Karpas-422 (cell line): ENCODE data around the gene POSTN. TPM values are rescaled to one million over a fixed set of nuclear protein-coding genes. Genes with fewer than 3 reads are reported as not detected.

Experiments used
- DNase-seq: peaks from one replicate; pipeline ENCODE4 v3.0.0-alpha.2; 2015
- H2AFZ ChIP-seq: fragments of 200-600 bp; sonication (generic); 2 replicates; pipeline ENCODE4 v1.6.1; 2014; ENCODE audit warnings: antibody characterized with exemption, low read length, mixed read lengths
- H3K27ac ChIP-seq: fragments of 200-600 bp; sonication (generic); 2 replicates; pipeline ENCODE4 v1.5.1; 2014; ENCODE audit warnings: mild to moderate bottlenecking, low read length, moderate library complexity
- H3K27me3 ChIP-seq: fragments of 200-600 bp; sonication (generic); 2 replicates; pipeline ENCODE4 v1.6.1; 2014; ENCODE audit warnings: low read length, mixed read lengths
- H3K36me3 ChIP-seq: fragments of 200-600 bp; sonication (generic); 2 replicates; pipeline ENCODE4 v1.6.1; 2014; ENCODE audit warnings: low read length, mixed read lengths; ENCODE audit not compliant: insufficient read depth
- H3K4me1 ChIP-seq: fragments of 200-600 bp; sonication (generic); 2 replicates; pipeline ENCODE4 v1.6.1; 2014; ENCODE audit warnings: mild to moderate bottlenecking, low read length, mixed read lengths
- H3K4me2 ChIP-seq: fragments of 200-600 bp; sonication (generic); 2 replicates; pipeline ENCODE4 v1.6.1; 2014; ENCODE audit warnings: low read length, low read depth, mild to moderate bottlenecking; ENCODE audit not compliant: poor library complexity, severe bottlenecking
- H3K4me3 ChIP-seq: fragments of 200-600 bp; sonication (generic); 2 replicates; pipeline ENCODE4 v1.5.1; 2014; ENCODE audit warnings: mild to moderate bottlenecking, antibody characterized with exemption, low read length, mixed read lengths
- H3K79me2 ChIP-seq: fragments of 200-600 bp; sonication (generic); 2 replicates; pipeline ENCODE4 v1.6.1; 2014; ENCODE audit warnings: mild to moderate bottlenecking, low read length, mixed read lengths
- H3K9ac ChIP-seq: fragments of 200-600 bp; sonication (generic); 2 replicates; pipeline ENCODE4 v1.6.0; 2014; ENCODE audit warnings: low read length
- H3K9me2 ChIP-seq: fragments of 200-600 bp; sonication (generic), shearing (Covaris generic); replicated peaks from 2 replicates; pipeline ENCODE4 v1.6.0; 2014; ENCODE audit warnings: mild to moderate bottlenecking, low read length, moderate library complexity; ENCODE audit not compliant: insufficient read depth
- H3K9me3 ChIP-seq: fragments of 300-700, 200-600 bp; sonication (generic); 2 replicates; pipeline ENCODE4 v1.6.1; 2014; ENCODE audit warnings: low read length, mixed read lengths
- H4K20me1 ChIP-seq: fragments of 200-600 bp; sonication (generic); 2 replicates; pipeline ENCODE4 v1.6.1; 2014; ENCODE audit warnings: mild to moderate bottlenecking, antibody characterized with exemption, low read length, low read depth; ENCODE audit not compliant: insufficient read depth
- total RNA-seq: library from RNA; depleted of rRNA; stranded (reverse); fragments of >200 nt; shearing (Covaris generic); gene quantifications from 2 replicates; pipeline ENCODE4 v1.2.3, GENCODE V29; 2014; ENCODE audit warnings: low replicate concordance

POSTN gene
- total RNA-seq, 1 experiment from 2014 or later, result not detected

- Histone ChIP-seq H3K9me3 (peaks cover 8% of the 10 kb centered on the region; the same call in 1 of the 2 replicates), H3K9me2 (no peaks in the 10 kb centered on the region), H3K27me3 (no peaks in the 10 kb centered on the region)
Measured at GRCh38 chr13:37546087-37546486, 52.5 kb downstream of the POSTN start.

DNA sequence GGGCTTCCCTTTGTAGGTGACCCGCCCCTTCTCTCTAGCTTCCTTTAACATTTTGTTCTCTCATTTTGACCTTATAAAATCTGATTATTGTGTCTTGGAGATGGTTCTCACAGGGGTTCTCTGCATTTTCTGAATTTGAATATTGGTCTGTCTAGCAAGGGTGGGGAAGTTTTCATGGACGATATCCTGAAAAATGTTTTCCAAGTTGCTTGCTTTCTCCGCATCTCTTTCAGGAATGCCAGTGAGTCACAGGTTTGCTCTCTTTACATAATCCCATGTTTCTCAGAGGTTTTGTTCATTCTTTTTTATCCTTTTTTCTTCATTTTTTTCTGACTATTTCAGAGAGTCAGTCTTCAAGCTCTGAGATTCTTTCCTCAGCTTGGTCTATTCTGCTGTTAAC is 53.6 kb downstream of the POSTN start:
- Histone ChIP-seq H3K27ac (no peak overlapping the region), H3K36me3 (no peaks in the 10 kb centered on the region), H3K79me2 (no peaks in the 10 kb centered on the region), H3K9ac (no peak overlapping the region), H3K4me3 (no peak overlapping the region), H3K9me3 (peaks cover 3% of the 10 kb centered on the region; the same call in 1 of the 2 replicates), H3K27me3 (no peaks in the 10 kb centered on the region), H2AFZ (no peak overlapping the region), H4K20me1 (no peaks in the 10 kb centered on the region), H3K4me2 (no peak overlapping the region), H3K9me2 (no peaks in the 10 kb centered on the region), H3K4me1 (no peaks in the 10 kb centered on the region)
- no peak for DNase-seq

More at GRCh38 chr13:37546087-37546486, 52.5 kb downstream of the POSTN start:
- Histone ChIP-seq H3K36me3 (no peaks in the 10 kb centered on the region), H3K4me3 (no peak overlapping the region), H3K79me2 (no peaks in the 10 kb centered on the region), H2AFZ (no peak overlapping the region), H3K4me1 (no peaks in the 10 kb centered on the region), H3K9ac (no peak overlapping the region), H3K4me2 (no peak overlapping the region), H3K27ac (no peak overlapping the region), H4K20me1 (no peaks in the 10 kb centered on the region)
- DNase-seq, result no peak

- Histone ChIP-seq H3K79me2 (no peaks in the 10 kb centered on the region), H3K4me1 (no peaks in the 10 kb centered on the region), H3K4me3 (no peak overlapping the region), H2AFZ (no peak overlapping the region), H3K9ac (no peak overlapping the region), H3K9me2 (no peaks in the 10 kb centered on the region), H3K4me2 (no peak overlapping the region), H4K20me1 (no peaks in the 10 kb centered on the region), H3K9me3 (no peaks in the 10 kb centered on the region; the same call in 1 of the 2 replicates), H3K36me3 (no peaks in the 10 kb centered on the region), H3K27me3 (no peaks in the 10 kb centered on the region), H3K27ac (no peak overlapping the region)
- no peak for DNase-seq
Measured at GRCh38 chr13:37539976-37540605, 58.5 kb downstream of the POSTN start.

DNA sequence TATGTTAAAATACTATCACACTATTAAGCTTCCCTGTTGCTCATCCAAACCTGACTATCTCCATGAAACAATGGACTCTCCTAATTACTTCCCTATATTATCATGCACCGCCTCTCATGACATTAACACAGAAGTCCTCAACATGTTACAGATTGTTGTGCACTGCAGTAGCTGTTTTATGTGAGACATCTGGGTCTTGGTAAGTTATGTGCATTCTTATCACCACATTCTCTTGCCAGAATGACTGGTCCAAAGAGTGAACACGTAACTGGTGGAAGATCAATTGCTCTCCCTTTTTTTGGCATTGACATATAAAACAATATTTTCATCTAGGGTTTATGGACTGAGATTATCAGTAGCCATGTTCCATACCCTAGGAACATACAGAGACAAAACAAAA is 59.4 kb downstream of the POSTN start:
- Histone ChIP-seq H2AFZ (no peak overlapping the region), H3K9me2 (no peaks in the 10 kb centered on the region), H3K27me3 (no peaks in the 10 kb centered on the region), H3K4me2 (no peak overlapping the region), H3K4me1 (no peaks in the 10 kb centered on the region), H3K36me3 (no peaks in the 10 kb centered on the region), H4K20me1 (no peaks in the 10 kb centered on the region), H3K9me3 (no peaks in the 10 kb centered on the region; the same call in 1 of the 2 replicates), H3K9ac (no peak overlapping the region), H3K79me2 (no peaks in the 10 kb centered on the region), H3K27ac (no peak overlapping the region), H3K4me3 (no peak overlapping the region)
- DNase-seq, result no peak

DNA sequence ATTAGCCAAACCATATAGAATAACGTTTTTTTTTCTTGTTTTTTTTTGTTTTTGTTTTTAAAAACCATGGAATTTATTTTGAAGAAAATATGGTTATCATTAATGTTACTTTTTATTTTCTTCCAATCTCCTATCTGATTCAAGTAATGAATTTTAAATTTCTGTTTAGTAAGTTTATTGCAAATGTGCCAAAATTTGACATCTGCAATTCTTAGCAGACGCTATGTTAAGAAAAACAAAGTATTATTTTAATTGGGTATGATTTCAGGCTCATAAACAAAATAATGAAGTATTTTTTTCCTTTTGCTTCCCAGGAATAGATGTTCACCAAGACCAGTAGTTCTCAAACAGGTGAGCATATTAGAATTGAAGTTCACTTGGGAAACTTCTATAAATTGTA is 63.1 kb downstream of the POSTN start:
- Histone ChIP-seq H3K27me3 (no peaks in the 10 kb centered on the region; the same call in 1 of the 2 replicates), H3K4me2 (no peak overlapping the region), H3K4me1 (no peaks in the 10 kb centered on the region), H3K9me3 (peaks cover 3% of the 10 kb centered on the region; the same call in 1 of the 2 replicates), H3K9me2 (no peaks in the 10 kb centered on the region), H3K4me3 (no peak overlapping the region), H3K79me2 (no peaks in the 10 kb centered on the region), H2AFZ (no peak overlapping the region), H3K27ac (no peak overlapping the region), H3K9ac (no peak overlapping the region), H4K20me1 (no peaks in the 10 kb centered on the region), H3K36me3 (no peaks in the 10 kb centered on the region)
- no peak for DNase-seq

- Histone ChIP-seq H3K27ac (no peak overlapping the region), H3K4me2 (no peak overlapping the region), H3K79me2 (no peaks in the 10 kb centered on the region), H3K27me3 (no peaks in the 10 kb centered on the region; the same call in 1 of the 2 replicates), H3K4me1 (no peaks in the 10 kb centered on the region), H3K9ac (no peak overlapping the region), H4K20me1 (no peaks in the 10 kb centered on the region), H2AFZ (no peak overlapping the region), H3K9me2 (no peaks in the 10 kb centered on the region), H3K36me3 (no peaks in the 10 kb centered on the region), H3K9me3 (peaks cover 3% of the 10 kb centered on the region; the same call in 1 of the 2 replicates), H3K4me3 (no peak overlapping the region)
- DNase-seq, result no peak
Measured at GRCh38 chr13:37534676-37535075, 63.9 kb downstream of the POSTN start.

GRCh38 chr13:37534181-37534580 is 64.4 kb downstream of the POSTN start:
- Histone ChIP-seq H3K36me3 (no peaks in the 10 kb centered on the region), H4K20me1 (no peaks in the 10 kb centered on the region), H3K4me1 (no peaks in the 10 kb centered on the region), H3K9me2 (no peaks in the 10 kb centered on the region), H3K27me3 (no peaks in the 10 kb centered on the region; the same call in 1 of the 2 replicates), H3K4me3 (no peak overlapping the region), H3K9me3 (peaks cover 3% of the 10 kb centered on the region; the same call in 1 of the 2 replicates), H3K27ac (no peak overlapping the region), H3K79me2 (no peaks in the 10 kb centered on the region), H3K9ac (no peak overlapping the region), H2AFZ (no peak overlapping the region), H3K4me2 (no peak overlapping the region)
- DNase-seq, result no peak

GRCh38 chr13:37531049-37531448 is 67.5 kb downstream of the POSTN start:
- Histone ChIP-seq H3K36me3 (no peaks in the 10 kb centered on the region), H3K27ac (no peak overlapping the region)

More at GRCh38 chr13:37531049-37531448, 67.5 kb downstream of the POSTN start:
- no peak overlapping the region for H3K9ac ChIP-seq
- no peak overlapping the region for H3K4me3 ChIP-seq
- H3K4me2 ChIP-seq, result no peak overlapping the region
- H3K27me3 ChIP-seq, result no peaks in the 10 kb centered on the region; the same call in 1 of the 2 replicates
- H2AFZ ChIP-seq, result no peak overlapping the region
- H3K9me3 ChIP-seq, result peaks cover 3% of the 10 kb centered on the region; the same call in 1 of the 2 replicates
- H4K20me1 ChIP-seq, result no peaks in the 10 kb centered on the region
- H3K4me1 ChIP-seq, result no peaks in the 10 kb centered on the region
- no peak for DNase-seq
- H3K79me2 ChIP-seq, result no peaks in the 10 kb centered on the region
- H3K9me2 ChIP-seq, result no peaks in the 10 kb centered on the region
